ENCODE results near the gene DSG3. TPM values are rescaled to one million over a fixed set of nuclear protein-coding genes. Genes with fewer than 3 reads are reported as not detected.

DSG3 gene
- total and polyA plus RNA-seq, 2 of the 13 experiments (the other 11 are each of a cell fraction or from before 2014, with no cell fraction given): not detected

- TF ChIP-seq GFI1 (CRISPR knock-in tag; IDR thresholded peaks at IDR 0.05; ENCODE audit: borderline replicate concordance) (peak; percentile 95), ZMYM3 (CRISPR knock-in tag; IDR thresholded peaks at IDR 0.05) (peak; percentile 27; the same call in 1 of the 2 replicates), KLF11 (CRISPR knock-in tag; IDR thresholded peaks at IDR 0.05) (0 out of 2 replicates have a peak, but pooled peaks have one; percentile 29), FOXM1 (CRISPR knock-in tag; IDR thresholded peaks at IDR 0.05) (no peak), PITX1 (CRISPR knock-in tag; IDR thresholded peaks at IDR 0.05) (peak; percentile 97), TOE1 (CRISPR knock-in tag; IDR thresholded peaks at IDR 0.05) (peak; percentile 89; the same call in 1 of the 2 replicates), SSRP1 (CRISPR knock-in tag; IDR thresholded peaks at IDR 0.05) (0 out of 2 replicates have a peak, but pooled peaks have one; percentile 52), ARNTL (CRISPR knock-in tag; IDR thresholded peaks at IDR 0.05) (peak; percentile 86), THAP11 (CRISPR knock-in tag; IDR thresholded peaks at IDR 0.05) (peak; percentile 72), THYN1 (CRISPR knock-in tag; IDR thresholded peaks at IDR 0.05; ENCODE audit: borderline replicate concordance, low read depth) (0 out of 2 replicates have a peak, but pooled peaks have one; percentile 69), SMAD9 (CRISPR knock-in tag; IDR thresholded peaks at IDR 0.05) (no peak), ZNF431 (CRISPR knock-in tag; IDR thresholded peaks at IDR 0.05; ENCODE audit: borderline replicate concordance, low read depth) (peak; percentile 56; the same call in 1 of the 2 replicates), ZNF264 (CRISPR knock-in tag; IDR thresholded peaks at IDR 0.05) (peak; percentile 88; the same call in 1 of the 2 replicates), LCORL (IDR thresholded peaks at IDR 0.05) (peak; percentile 90), LCORL (CRISPR knock-in tag; IDR thresholded peaks at IDR 0.05) (peak; percentile 94), NAIF1 (CRISPR knock-in tag; IDR thresholded peaks at IDR 0.05; ENCODE audit: borderline replicate concordance) (peak; percentile 73; the same call in 1 of the 2 replicates), ZNF710 (CRISPR knock-in tag; IDR thresholded peaks at IDR 0.05; ENCODE audit: borderline replicate concordance) (peak; percentile 67; the same call in 1 of the 2 replicates), HCFC1 (IDR thresholded peaks at IDR 0.05; ENCODE audit: low read depth, low read length) (no peak), HNF4A (CRISPR knock-in tag; IDR thresholded peaks at IDR 0.05) (peak; percentile 83), ZNF605 (CRISPR knock-in tag; IDR thresholded peaks at IDR 0.05) (peak; percentile 74; the same call in 1 of the 2 replicates), SIX4 (CRISPR knock-in tag; IDR thresholded peaks at IDR 0.05) (peak; percentile 77), TP53 (CRISPR knock-in tag; conservative IDR thresholded peaks at IDR 0.05) (no peak), ZSCAN30 (CRISPR knock-in tag; IDR thresholded peaks at IDR 0.05) (0 out of 2 replicates have a peak, but pooled peaks have one; percentile 78), ZNF670 (CRISPR knock-in tag; IDR thresholded peaks at IDR 0.05; ENCODE audit: borderline replicate concordance) (no peak)
- TF ChIP-seq, protein P1, sequence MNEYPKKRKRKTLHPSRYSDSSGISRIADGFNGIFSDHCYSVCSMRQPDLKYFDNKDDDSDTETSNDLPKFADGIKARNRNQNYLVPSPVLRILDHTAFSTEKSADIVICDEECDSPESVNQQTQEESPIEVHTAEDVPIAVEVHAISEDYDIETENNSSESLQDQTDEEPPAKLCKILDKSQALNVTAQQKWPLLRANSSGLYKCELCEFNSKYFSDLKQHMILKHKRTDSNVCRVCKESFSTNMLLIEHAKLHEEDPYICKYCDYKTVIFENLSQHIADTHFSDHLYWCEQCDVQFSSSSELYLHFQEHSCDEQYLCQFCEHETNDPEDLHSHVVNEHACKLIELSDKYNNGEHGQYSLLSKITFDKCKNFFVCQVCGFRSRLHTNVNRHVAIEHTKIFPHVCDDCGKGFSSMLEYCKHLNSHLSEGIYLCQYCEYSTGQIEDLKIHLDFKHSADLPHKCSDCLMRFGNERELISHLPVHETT (CRISPR knock-in tag; conservative IDR thresholded peaks at IDR 0.05): 0 out of 2 replicates have a peak, but pooled peaks have one; percentile 41
- TF ChIP-seq, protein P2, sequence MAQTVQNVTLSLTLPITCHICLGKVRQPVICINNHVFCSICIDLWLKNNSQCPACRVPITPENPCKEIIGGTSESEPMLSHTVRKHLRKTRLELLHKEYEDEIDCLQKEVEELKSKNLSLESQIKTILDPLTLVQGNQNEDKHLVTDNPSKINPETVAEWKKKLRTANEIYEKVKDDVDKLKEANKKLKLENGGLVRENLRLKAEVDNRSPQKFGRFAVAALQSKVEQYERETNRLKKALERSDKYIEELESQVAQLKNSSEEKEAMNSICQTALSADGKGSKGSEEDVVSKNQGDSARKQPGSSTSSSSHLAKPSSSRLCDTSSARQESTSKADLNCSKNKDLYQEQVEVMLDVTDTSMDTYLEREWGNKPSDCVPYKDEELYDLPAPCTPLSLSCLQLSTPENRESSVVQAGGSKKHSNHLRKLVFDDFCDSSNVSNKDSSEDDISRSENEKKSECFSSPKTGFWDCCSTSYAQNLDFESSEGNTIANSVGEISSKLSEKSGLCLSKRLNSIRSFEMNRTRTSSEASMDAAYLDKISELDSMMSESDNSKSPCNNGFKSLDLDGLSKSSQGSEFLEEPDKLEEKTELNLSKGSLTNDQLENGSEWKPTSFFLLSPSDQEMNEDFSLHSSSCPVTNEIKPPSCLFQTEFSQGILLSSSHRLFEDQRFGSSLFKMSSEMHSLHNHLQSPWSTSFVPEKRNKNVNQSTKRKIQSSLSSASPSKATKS (CRISPR knock-in tag; IDR thresholded peaks at IDR 0.05): peak; percentile 95
- TF ChIP-seq, protein P3, sequence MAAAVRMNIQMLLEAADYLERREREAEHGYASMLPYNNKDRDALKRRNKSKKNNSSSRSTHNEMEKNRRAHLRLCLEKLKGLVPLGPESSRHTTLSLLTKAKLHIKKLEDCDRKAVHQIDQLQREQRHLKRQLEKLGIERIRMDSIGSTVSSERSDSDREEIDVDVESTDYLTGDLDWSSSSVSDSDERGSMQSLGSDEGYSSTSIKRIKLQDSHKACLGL (CRISPR knock-in tag; IDR thresholded peaks at IDR 0.05): no peak
Observed at GRCh38 chr18:31512203-31512764, 64.7 kb downstream of the DSG3 start (continued).
